Endodermal cell (in vitro differentiated cells): ENCODE data around the gene CASK. TPM values are rescaled to one million over a fixed set of nuclear protein-coding genes. Genes with fewer than 3 reads are reported as not detected.

Experiments
- DNase-seq: peaks from one replicate; pipeline ENCODE4 v3.0.0-alpha.2; 2017
- H3K27ac ChIP-seq: 2 replicates; pipeline ENCODE4 v1.5.1; 2013; ENCODE audit warnings: mild to moderate bottlenecking, low read depth, low read length, moderate library complexity
- H3K27me3 ChIP-seq: 2 replicates; pipeline ENCODE4 v1.6.1; 2013; ENCODE audit warnings: mild to moderate bottlenecking, low read length, moderate library complexity; ENCODE audit not compliant: insufficient read depth, control insufficient read depth, poor library complexity, severe bottlenecking
- H3K36me3 ChIP-seq: 2 replicates; pipeline ENCODE4 v1.7.0; 2013; ENCODE audit warnings: mild to moderate bottlenecking, low read length, moderate library complexity; ENCODE audit not compliant: control insufficient read depth, insufficient read depth
- H3K4me1 ChIP-seq: one replicate; pipeline ENCODE4 v1.7.0; 2013; ENCODE audit warnings: low read length; ENCODE audit not compliant: control insufficient read depth, insufficient read depth
- H3K4me3 ChIP-seq: 2 replicates; pipeline ENCODE4 v1.5.1; 2013; ENCODE audit warnings: mild to moderate bottlenecking, low read length, moderate library complexity
- H3K9ac ChIP-seq: 2 replicates; pipeline ENCODE4 v1.6.1; 2013; ENCODE audit warnings: mild to moderate bottlenecking, low read length, moderate library complexity; ENCODE audit not compliant: poor library complexity, severe bottlenecking; ENCODE audit errors: extremely low read depth
- H3K9me3 ChIP-seq: 2 replicates; pipeline ENCODE4 v1.6.1; 2013; ENCODE audit warnings: mild to moderate bottlenecking, low read length, moderate library complexity; ENCODE audit not compliant: control insufficient read depth
- H3K27ac Mint-ChIP-seq: 2 replicates; pipeline ENCODE4 v1.8.0; 2020; ENCODE audit warnings: mixed read lengths
- H3K27me3 Mint-ChIP-seq: 2 replicates; pipeline ENCODE4 v1.8.0; 2021; ENCODE audit warnings: mild to moderate bottlenecking, mixed read lengths; ENCODE audit not compliant: insufficient read depth
- H3K36me3 Mint-ChIP-seq: 2 replicates; pipeline ENCODE4 v1.8.0; 2020; ENCODE audit warnings: low read depth, mixed read lengths
- H3K4me1 Mint-ChIP-seq: 2 replicates; pipeline ENCODE4 v1.8.0; 2020; ENCODE audit warnings: mixed read lengths
- H3K4me3 Mint-ChIP-seq: 2 replicates; pipeline ENCODE4 v1.8.0; 2020; ENCODE audit warnings: mild to moderate bottlenecking, moderate library complexity, mixed read lengths
- H3K9me3 Mint-ChIP-seq: 2 replicates; pipeline ENCODE4 v1.8.0; 2020; ENCODE audit warnings: mild to moderate bottlenecking, mixed read lengths
- WGBS, 2 experiments: methylation state at CpG; one replicate each; pipeline versions ENCODE4 v1.1.5 to v1.1.7; 2013; ENCODE audit warnings: missing lambda C conversion rate in 2 of 2, mixed read lengths in 1 of 2; ENCODE audit not compliant: insufficient coverage in 1 of 2, insufficient read length in 1 of 2; 5-methylcytosine and 5-hydroxymethylcytosine counted together
- total RNA-seq, 2 donors: library from RNA; stranded (reverse); fragmentation: NEBNext Ultra II Directional in 1 of 2; extraction: Animal tissue kit (Norgen Biotek cat#: 25700) in 1 of 2; gene quantifications; 2 replicates in 1 of 2; 3 replicates in 1 of 2; pipeline ENCODE4 v1.2.1, GENCODE V29; 2021
- TF ChIP-seq, protein P1 (sequence below): fragments of 200-600 bp; sonication (generic); conservative IDR thresholded peaks from 2 replicates; pipeline ENCODE4 v1.5.0; 2021; ENCODE audit warnings: antibody characterized with exemption, mild to moderate bottlenecking

Gene CASK
- total RNA-seq, 2 donors from 2014 or later: 79.1 to 87.1 TPM

DNA sequence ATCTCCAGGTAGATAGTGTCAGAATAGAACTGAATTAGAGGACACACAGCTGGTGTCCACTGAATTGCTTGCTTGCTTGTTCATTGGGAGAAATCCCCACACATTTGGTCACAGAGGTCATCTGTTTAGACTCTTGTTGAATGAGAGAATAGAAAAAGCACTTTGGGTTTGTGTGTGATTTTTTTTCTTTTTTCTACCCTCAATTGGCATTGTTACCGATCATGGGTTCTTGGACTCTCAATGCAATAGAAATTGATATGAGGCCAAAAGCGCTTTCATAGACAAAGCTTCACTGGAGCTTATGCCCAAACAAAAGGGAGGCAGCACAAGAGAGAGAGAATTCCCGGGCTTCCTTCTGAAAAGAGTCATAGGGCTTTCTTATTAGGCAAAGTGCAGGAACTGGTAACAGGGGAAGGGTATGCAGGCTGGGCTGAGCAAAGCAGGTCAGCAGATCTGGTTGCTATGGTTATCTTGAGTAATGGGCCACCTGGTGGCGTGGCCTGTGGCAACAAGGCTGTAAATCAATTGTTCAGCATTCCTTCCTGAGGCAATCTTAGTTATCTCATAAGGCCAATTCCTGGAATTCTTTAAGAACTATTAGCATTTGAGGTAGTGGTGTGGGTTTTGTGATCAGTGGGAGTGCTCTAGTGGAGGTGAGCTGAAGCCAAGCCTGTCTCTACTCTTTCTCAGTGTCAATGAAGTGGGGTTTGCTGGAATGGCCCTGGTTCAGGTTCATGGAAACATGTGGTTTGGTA is 204.7 kb downstream of the CASK start:
- H3K27ac ChIP-seq: peak overlapping the region; percentile 72
- H3K9me3 ChIP-seq: peaks cover 42% of the 10 kb centered on the region
- TF ChIP-seq, protein P1, sequence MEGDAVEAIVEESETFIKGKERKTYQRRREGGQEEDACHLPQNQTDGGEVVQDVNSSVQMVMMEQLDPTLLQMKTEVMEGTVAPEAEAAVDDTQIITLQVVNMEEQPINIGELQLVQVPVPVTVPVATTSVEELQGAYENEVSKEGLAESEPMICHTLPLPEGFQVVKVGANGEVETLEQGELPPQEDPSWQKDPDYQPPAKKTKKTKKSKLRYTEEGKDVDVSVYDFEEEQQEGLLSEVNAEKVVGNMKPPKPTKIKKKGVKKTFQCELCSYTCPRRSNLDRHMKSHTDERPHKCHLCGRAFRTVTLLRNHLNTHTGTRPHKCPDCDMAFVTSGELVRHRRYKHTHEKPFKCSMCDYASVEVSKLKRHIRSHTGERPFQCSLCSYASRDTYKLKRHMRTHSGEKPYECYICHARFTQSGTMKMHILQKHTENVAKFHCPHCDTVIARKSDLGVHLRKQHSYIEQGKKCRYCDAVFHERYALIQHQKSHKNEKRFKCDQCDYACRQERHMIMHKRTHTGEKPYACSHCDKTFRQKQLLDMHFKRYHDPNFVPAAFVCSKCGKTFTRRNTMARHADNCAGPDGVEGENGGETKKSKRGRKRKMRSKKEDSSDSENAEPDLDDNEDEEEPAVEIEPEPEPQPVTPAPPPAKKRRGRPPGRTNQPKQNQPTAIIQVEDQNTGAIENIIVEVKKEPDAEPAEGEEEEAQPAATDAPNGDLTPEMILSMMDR: peak; percentile 49
- no peak overlapping the region for H3K9ac ChIP-seq
- H3K4me3 ChIP-seq: peak overlapping the region; percentile 45
- Mint-ChIP-seq H3K36me3 (peaks cover 26% of the 10 kb centered on the region), H3K4me1 (peaks cover 5% of the 10 kb centered on the region), H3K27ac (peak overlapping the region; percentile 86), H3K4me3 (no peak overlapping the region), H3K27me3 (no peaks in the 10 kb centered on the region), H3K9me3 (peaks cover 74% of the 10 kb centered on the region)
- peaks cover 6% of the 10 kb centered on the region for H3K36me3 ChIP-seq
- no peaks in the 10 kb centered on the region for H3K27me3 ChIP-seq
- 89 to 100% methylated on average over 1 to 4 of the region's 4 CpGs for WGBS, 2 experiments
- peak; percentile 92 for DNase-seq
- no peaks in the 10 kb centered on the region for H3K4me1 ChIP-seq

DNA sequence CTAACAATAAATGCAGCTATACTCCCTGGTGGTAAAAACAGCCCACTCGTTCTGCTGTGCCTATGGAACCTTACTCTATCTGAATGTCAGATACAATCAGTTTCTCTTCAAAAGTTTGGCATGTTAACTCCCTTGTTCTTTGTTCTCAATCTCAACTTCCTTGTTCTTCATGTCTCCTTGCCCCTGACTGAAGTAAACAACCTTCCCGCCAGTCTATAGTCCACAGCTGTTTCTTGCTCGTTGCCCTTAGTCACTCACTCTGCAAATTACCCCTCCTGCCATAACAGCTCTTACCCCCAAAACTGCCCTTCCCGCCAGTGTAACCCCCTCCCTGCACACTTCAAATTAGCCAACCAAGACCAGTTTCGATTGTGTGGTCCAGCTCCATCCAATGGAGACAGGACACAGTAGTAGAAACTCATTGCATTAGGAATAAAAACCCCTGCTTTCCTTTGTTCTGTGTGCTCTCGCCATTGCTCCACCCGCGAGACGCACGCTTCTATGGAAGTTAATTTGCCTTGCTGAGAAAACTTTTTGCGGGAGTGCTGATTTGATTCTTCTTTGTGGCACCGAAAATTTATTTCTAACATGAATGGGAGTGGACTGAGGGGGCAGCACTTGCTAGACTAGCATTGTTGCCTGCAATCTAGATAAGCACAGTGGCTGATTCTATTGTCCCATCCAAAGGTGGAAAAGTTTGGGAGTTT is 206.4 kb downstream of the CASK start:
- H3K4me3 Mint-ChIP-seq: no peak overlapping the region
- TF ChIP-seq, protein P1: no peak
- Histone ChIP-seq H3K9me3 (peaks cover 42% of the 10 kb centered on the region), H3K4me1 (no peaks in the 10 kb centered on the region), H3K27ac (no peak overlapping the region), H3K36me3 (peaks cover 6% of the 10 kb centered on the region), H3K9ac (no peak overlapping the region), H3K27me3 (no peaks in the 10 kb centered on the region), H3K4me3 (peak overlapping the region; percentile 45)
- no peaks in the 10 kb centered on the region for H3K27me3 Mint-ChIP-seq
- H3K9me3 Mint-ChIP-seq: peaks cover 72% of the 10 kb centered on the region
- peaks cover 26% of the 10 kb centered on the region for H3K36me3 Mint-ChIP-seq
- no peak overlapping the region for H3K27ac Mint-ChIP-seq
- peaks cover 5% of the 10 kb centered on the region for H3K4me1 Mint-ChIP-seq
- WGBS, 2 experiments: 97% methylated on average over 5 to 12 of the region's 12 CpGs
- DNase-seq: no peak

DNA sequence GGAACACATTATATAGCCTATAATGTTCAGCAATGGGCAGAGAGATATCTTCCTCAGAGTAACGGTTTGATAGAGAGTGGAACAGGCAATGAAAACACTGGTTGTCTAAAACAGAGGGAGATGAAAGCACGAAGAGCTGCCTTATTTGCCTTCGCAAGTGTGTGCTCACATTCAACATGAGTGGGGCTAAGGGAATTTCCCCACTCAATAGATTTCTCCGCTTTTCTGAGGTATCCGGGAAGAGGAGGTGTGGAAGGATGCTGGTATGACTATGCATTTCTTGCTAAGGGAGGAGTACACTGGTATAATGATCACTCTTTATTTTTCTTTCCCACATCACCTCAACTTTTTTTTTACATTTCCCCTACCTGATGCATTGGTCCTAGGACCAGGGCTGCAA is 207.1 kb downstream of the CASK start:
- H3K27me3 Mint-ChIP-seq: no peaks in the 10 kb centered on the region
- H3K4me1 Mint-ChIP-seq: peaks cover 8% of the 10 kb centered on the region
- Histone ChIP-seq H3K27me3 (no peaks in the 10 kb centered on the region), H3K4me3 (no peak overlapping the region), H3K9me3 (peaks cover 42% of the 10 kb centered on the region), H3K9ac (no peak overlapping the region), H3K36me3 (peaks cover 6% of the 10 kb centered on the region), H3K4me1 (no peaks in the 10 kb centered on the region), H3K27ac (no peak overlapping the region)
- DNase-seq: no peak
- TF ChIP-seq, protein P1: no peak
- WGBS, 2 experiments: 88 to 94% methylated on average over 1 to 3 of the region's 5 CpGs
- peaks cover 26% of the 10 kb centered on the region for H3K36me3 Mint-ChIP-seq
- H3K4me3 Mint-ChIP-seq: no peak overlapping the region
- peaks cover 72% of the 10 kb centered on the region for H3K9me3 Mint-ChIP-seq
- no peak overlapping the region for H3K27ac Mint-ChIP-seq
